Measurements from ENCODE around the gene AMOTL1. TPM values are rescaled to one million over a fixed set of nuclear protein-coding genes. Genes with fewer than 3 reads are reported as not detected.

Gene AMOTL1
- total RNA-seq, 4 donors from 2014 or later, result 47.2 to 91.6 (median 66.9) TPM

DNA sequence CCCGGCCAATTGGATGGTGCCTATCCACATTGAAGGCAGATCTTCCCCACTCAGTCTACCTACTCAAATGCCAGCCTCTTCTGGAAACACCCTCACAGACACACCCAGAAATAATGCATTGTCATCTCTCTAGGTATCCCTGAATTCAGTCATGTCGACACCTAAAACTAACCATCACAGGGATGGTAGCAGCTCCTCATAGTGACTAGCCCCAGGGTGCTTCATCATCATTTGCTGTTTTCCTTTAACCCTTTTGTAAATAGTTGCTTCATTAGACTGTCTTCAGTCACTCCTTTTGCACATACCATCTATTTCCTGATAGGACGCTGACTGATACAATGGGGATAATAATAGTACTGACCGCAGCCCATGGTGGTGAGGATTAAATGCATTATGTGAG is 18.8 kb upstream of the AMOTL1 start:
- intact Hi-C loops (cut with DNase I), result no loop called here
- Histone ChIP-seq H3K4me1 (peaks cover 17 to 84% (median 46%) of the 10 kb centered on the region in 3 donors), H3K4me3 (no peak overlapping the region), H3K27ac (peak overlapping the region; percentile 59 to 85 (median 72)), H3K36me3 (no peaks in the 10 kb centered on the region), H3K9me3 (no peaks in the 10 kb centered on the region), H3K27me3 (no peaks in the 10 kb centered on the region)
- DNase-seq, result no peak
- WGBS, 2 donors, result 51 to 69% methylated on average over 4 of the region's 4 CpGs
- no peak for TF ChIP-seq POLR2A (IDR thresholded peaks at IDR 0.05)
- TF ChIP-seq, protein P1, sequence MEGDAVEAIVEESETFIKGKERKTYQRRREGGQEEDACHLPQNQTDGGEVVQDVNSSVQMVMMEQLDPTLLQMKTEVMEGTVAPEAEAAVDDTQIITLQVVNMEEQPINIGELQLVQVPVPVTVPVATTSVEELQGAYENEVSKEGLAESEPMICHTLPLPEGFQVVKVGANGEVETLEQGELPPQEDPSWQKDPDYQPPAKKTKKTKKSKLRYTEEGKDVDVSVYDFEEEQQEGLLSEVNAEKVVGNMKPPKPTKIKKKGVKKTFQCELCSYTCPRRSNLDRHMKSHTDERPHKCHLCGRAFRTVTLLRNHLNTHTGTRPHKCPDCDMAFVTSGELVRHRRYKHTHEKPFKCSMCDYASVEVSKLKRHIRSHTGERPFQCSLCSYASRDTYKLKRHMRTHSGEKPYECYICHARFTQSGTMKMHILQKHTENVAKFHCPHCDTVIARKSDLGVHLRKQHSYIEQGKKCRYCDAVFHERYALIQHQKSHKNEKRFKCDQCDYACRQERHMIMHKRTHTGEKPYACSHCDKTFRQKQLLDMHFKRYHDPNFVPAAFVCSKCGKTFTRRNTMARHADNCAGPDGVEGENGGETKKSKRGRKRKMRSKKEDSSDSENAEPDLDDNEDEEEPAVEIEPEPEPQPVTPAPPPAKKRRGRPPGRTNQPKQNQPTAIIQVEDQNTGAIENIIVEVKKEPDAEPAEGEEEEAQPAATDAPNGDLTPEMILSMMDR (IDR thresholded peaks at IDR 0.05), result no peak

DNA sequence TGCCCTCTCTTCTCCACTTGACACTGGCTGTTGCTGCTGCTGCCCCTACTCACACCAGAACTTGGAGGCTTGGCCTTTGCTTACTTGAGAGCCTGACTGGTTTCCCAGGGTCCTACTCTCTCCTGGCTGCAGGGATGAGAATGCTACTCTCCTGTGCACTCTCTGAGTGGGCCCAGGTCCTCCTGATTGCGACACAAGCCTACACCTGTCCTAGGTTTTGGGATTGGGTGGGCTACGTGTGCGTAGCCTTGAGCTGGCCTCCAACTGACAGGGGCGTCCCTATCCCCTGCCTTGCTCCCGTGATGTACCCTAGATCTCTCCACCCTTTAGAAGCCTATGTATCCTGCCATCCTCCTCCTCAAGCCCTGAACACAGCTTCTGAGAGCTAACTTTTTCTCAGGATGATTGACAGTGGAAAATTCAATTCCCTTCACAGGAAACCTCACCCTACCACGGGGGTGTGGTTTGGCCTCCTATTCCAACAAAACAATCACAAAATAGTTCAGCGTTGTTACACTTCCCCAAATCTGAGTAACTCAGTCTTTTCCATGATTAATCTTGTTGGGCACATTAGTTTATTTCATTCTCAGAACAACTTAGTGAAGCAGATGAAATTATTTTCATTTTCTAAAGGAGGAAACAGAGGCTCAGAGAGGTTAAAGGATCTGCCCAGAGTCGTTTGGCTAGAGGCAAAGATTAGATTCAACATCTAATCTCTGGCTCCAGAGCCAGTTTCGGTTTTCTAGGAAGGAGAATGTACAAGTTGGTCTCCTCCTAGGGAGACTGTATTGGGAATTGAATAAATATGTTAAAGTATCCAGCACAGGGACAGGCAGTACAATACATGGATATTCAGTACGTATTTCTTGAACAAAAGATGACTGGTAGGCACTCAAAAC is 17.6 kb upstream of the AMOTL1 start:
- DNase-seq, result no peak
- no peaks in the 10 kb centered on the region for H3K36me3 ChIP-seq
- no peaks in the 10 kb centered on the region for H3K9me3 ChIP-seq
- peaks cover 17 to 86% (median 46%) of the 10 kb centered on the region in 3 donors for H3K4me1 ChIP-seq
- WGBS, 2 donors, result 40 to 42% methylated on average over 10 of the region's 10 CpGs
- H3K27ac ChIP-seq, result peak overlapping the region; percentile 56 to 85 (median 72)
- TF ChIP-seq, protein P1 (IDR thresholded peaks at IDR 0.05), result no peak
- TF ChIP-seq POLR2A (IDR thresholded peaks at IDR 0.05), result no peak
- intact Hi-C loops (cut with DNase I), result no loop called here
- H3K27me3 ChIP-seq, result no peaks in the 10 kb centered on the region
- peak overlapping the region in 1 of 4 donors; percentile 37 for H3K4me3 ChIP-seq

DNA sequence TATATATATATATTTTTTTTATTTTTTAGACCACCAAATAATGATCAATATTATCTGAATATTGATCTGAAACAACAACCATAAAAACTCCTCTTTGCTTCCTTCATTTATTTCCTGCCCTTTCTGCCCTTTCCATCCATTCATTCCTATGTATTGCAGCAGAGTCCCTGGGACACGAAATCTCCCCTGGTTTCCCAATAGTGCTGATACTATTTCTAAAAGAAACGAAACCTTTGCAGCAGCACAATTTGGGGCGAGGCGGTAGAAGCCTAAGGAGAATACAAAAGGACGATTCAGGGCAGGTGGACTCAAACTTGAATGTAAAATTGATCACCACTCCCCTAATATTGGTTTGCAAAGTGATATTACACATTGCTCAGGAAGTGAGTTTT is 16.9 kb upstream of the AMOTL1 start:
- Histone ChIP-seq H3K27ac (peak overlapping the region; percentile 55 to 74 (median 63)), H3K4me3 (peak overlapping the region in 1 of 4 donors; percentile 37), H3K9me3 (no peaks in the 10 kb centered on the region), H3K27me3 (no peaks in the 10 kb centered on the region), H3K4me1 (peaks cover 17 to 84% (median 46%) of the 10 kb centered on the region in 3 donors), H3K36me3 (no peaks in the 10 kb centered on the region)
- intact Hi-C loops (cut with DNase I), result no loop called here
- TF ChIP-seq POLR2A (IDR thresholded peaks at IDR 0.05), result no peak
- TF ChIP-seq, protein P1 (IDR thresholded peaks at IDR 0.05), result no peak
- WGBS, 2 donors, result 51 to 60% methylated on average over 5 of the region's 5 CpGs
- no peak for DNase-seq

DNA sequence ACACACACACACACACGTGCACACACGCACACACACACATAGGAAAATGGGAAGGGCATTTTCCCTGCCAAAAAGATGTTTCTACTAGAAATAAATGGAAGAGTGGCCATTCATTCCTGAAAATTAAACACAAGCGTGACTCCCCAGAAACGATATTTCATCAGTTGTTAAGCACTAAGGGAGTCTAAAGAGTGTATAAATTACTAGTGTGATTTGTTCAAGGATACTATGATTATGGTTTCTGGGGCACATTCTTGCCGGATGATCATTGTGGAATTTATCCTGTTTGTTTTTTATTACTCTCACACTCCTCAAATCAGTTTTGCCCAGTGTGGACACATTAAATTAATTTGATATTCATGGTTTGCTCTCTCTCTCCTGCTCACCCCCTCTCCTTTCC is 16.4 kb upstream of the AMOTL1 start:
- TF ChIP-seq, protein P1 (IDR thresholded peaks at IDR 0.05), result no peak
- TF ChIP-seq POLR2A (IDR thresholded peaks at IDR 0.05), result no peak
- no peaks in the 10 kb centered on the region for H3K36me3 ChIP-seq
- peak overlapping the region in 3 of 4 donors; percentile 56 to 74 (median 70) for H3K27ac ChIP-seq
- H3K4me3 ChIP-seq, result no peak overlapping the region
- H3K27me3 ChIP-seq, result no peaks in the 10 kb centered on the region
- DNase-seq, result no peak
- no peaks in the 10 kb centered on the region for H3K9me3 ChIP-seq
- WGBS, 2 donors, result 73 to 75% methylated on average over 5 of the region's 5 CpGs
- intact Hi-C loops (cut with DNase I), result no loop called here
- peaks cover 17 to 78% (median 42%) of the 10 kb centered on the region in 3 donors for H3K4me1 ChIP-seq

- intact Hi-C loops (cut with DNase I), result no loop called here
- H3K9me3 ChIP-seq, result no peaks in the 10 kb centered on the region
- TF ChIP-seq POLR2A (IDR thresholded peaks at IDR 0.05), result no peak
- TF ChIP-seq, protein P1 (IDR thresholded peaks at IDR 0.05), result no peak
- no peak overlapping the region for H3K4me3 ChIP-seq
- H3K4me1 ChIP-seq, result peaks cover 4 to 60% (median 33%) of the 10 kb centered on the region in 3 donors
- no peaks in the 10 kb centered on the region for H3K36me3 ChIP-seq
- H3K27ac ChIP-seq, result peak overlapping the region in 3 of 4 donors; percentile 31 to 74 (median 70)
- WGBS, 2 donors, result 29 to 60% methylated on average over 1 of the region's 1 CpG
- H3K27me3 ChIP-seq, result no peaks in the 10 kb centered on the region
- DNase-seq, result no peak
These were observed 14.5 kb upstream of the AMOTL1 start for GRCh38 chr11:94753630-94754029.

All from esophagus squamous epithelium (tissue), 5 donors.